Endothelial cell of umbilical vein (primary cell): ENCODE measurements around the gene TEX264. TPM values are rescaled to one million over a fixed set of nuclear protein-coding genes. Genes with fewer than 3 reads are reported as not detected.

ENCODE experiments used
- BruUV-seq: library from RNA; stranded (reverse); fragments of 400-500 nt; replicated peaks from 2 replicates; lab custom pipeline; 2021; lab: Mats Ljungman, UMichigan
- CTCF ChIA-PET: fragments of 300-600, 350-600 bp; sonication (Branson Sonifier 250); formaldehyde crosslinking; loops from one replicate; lab custom pipeline; 2021; ENCODE audit warnings: antibody characterized with exemption, inconsistent platforms; lab: Charles Lee
- POLR2A ChIA-PET: fragments of 300-600, 350-600 bp; sonication (Branson Sonifier 250); formaldehyde crosslinking; loops from one replicate; lab custom pipeline; 2021; ENCODE audit warnings: antibody characterized with exemption, inconsistent platforms; lab: Charles Lee
- DNase-seq: peaks from one replicate; pipeline ENCODE4 v3.0.0-alpha.2; 2011; ENCODE audit warnings: low read depth, low spot score
- FAIRE-seq: peaks from 2 replicates; lab custom pipeline; 2011; peaks lifted over from hg19 to GRCh38; lab: Jason Lieb, UNC
- H2AFZ ChIP-seq: 2 replicates; pipeline ENCODE4 v1.6.0; 2012; ENCODE audit warnings: low read depth, low read length, control low read depth, inconsistent platforms
- H3K27ac ChIP-seq: 2 replicates; pipeline ENCODE4 v1.5.1; 2011; ENCODE audit warnings: low read depth, mild to moderate bottlenecking, control low read depth, low read length, moderate library complexity; ENCODE audit not compliant: insufficient read depth
- H3K27me3 ChIP-seq, 2 experiments: 2 replicates each; pipeline versions ENCODE4 v1.6.0 to v1.6.1; 2011; ENCODE audit warnings: low read length in 2 of 2, mixed read lengths in 1 of 2; ENCODE audit not compliant: control insufficient read depth in 2 of 2, insufficient read depth in 2 of 2
- H3K36me3 ChIP-seq, 2 experiments: 2 replicates in 1 of 2; 3 replicates in 1 of 2; pipeline ENCODE4 v1.5.1; 2011; ENCODE audit warnings: low read length in 2 of 2, mild to moderate bottlenecking in 1 of 2, moderate library complexity in 1 of 2; ENCODE audit not compliant: control insufficient read depth in 2 of 2, insufficient read depth in 2 of 2; ENCODE audit errors: extremely low read depth in 1 of 2
- H3K4me1 ChIP-seq: 3 replicates; pipeline ENCODE4 v1.5.1; 2011; ENCODE audit warnings: mild to moderate bottlenecking, low read length; ENCODE audit not compliant: control insufficient read depth, insufficient read depth; ENCODE audit errors: extremely low read depth
- H3K4me2 ChIP-seq: 2 replicates; pipeline ENCODE4 v1.6.1; 2011; ENCODE audit warnings: low read length, control low read depth, mixed read lengths; ENCODE audit not compliant: insufficient read depth
- H3K4me3 ChIP-seq, 3 experiments: fragments of 200-600 bp in 1 of 3; sonication (generic), shearing (Covaris generic) in 1 of 3; replicated peaks in 1 of 3; 2 replicates each; pipeline ENCODE4 v1.5.1; 2011 to 2016; ENCODE audit warnings: control low read depth in 3 of 3, low read length in 3 of 3, mild to moderate bottlenecking in 2 of 3, inconsistent platforms in 1 of 3, low read depth in 1 of 3, moderate library complexity in 1 of 3; ENCODE audit not compliant: insufficient read depth in 1 of 3
- H3K79me2 ChIP-seq: 2 replicates; pipeline ENCODE4 v1.6.0; 2012; ENCODE audit warnings: low read length, inconsistent platforms; ENCODE audit not compliant: control insufficient read depth, insufficient read depth
- H3K9ac ChIP-seq: replicated peaks from 2 replicates; pipeline ENCODE3; 2011; ENCODE audit warnings: low read length, control low read depth; ENCODE audit not compliant: insufficient read depth; ENCODE audit errors: extremely low read depth
- H3K9me1 ChIP-seq: replicated peaks from 3 replicates; pipeline ENCODE4 v1.6.0; 2011; ENCODE audit warnings: mild to moderate bottlenecking, low read length; ENCODE audit not compliant: control insufficient read depth, insufficient read depth; ENCODE audit errors: extremely low read depth
- H3K9me3 ChIP-seq: replicated peaks from 2 replicates; pipeline ENCODE4 v1.5.1; 2012; ENCODE audit warnings: low read length, inconsistent platforms; ENCODE audit not compliant: control insufficient read depth, insufficient read depth
- H4K20me1 ChIP-seq: replicated peaks from 2 replicates; pipeline ENCODE3; 2011; ENCODE audit warnings: mild to moderate bottlenecking, low read length; ENCODE audit not compliant: control insufficient read depth, insufficient read depth; ENCODE audit errors: extremely low read depth
- GATA2 ChIP-seq: IDR thresholded peaks from 2 replicates; pipeline ENCODE4 v1.7.0; 2011; ENCODE audit warnings: low read depth, mild to moderate bottlenecking, moderate library complexity, mixed read lengths, low read length; ENCODE audit not compliant: insufficient read length, insufficient read depth
- JUN ChIP-seq: IDR thresholded peaks from 2 replicates; pipeline ENCODE4 v1.6.1; 2011; ENCODE audit warnings: borderline replicate concordance, low read depth; ENCODE audit not compliant: insufficient read length, insufficient read depth
- MAX ChIP-seq: IDR thresholded peaks from 2 replicates; pipeline ENCODE4 v1.6.1; 2011; ENCODE audit not compliant: insufficient read depth, insufficient read length
- MYC ChIP-seq: IDR thresholded peaks from one replicate; pipeline ENCODE4 v1.6.1; 2011; ENCODE audit warnings: mild to moderate bottlenecking, low read depth, low read length
- POLR2A ChIP-seq: IDR thresholded peaks from 2 replicates; pipeline ENCODE4 v1.6.1; 2012; ENCODE audit warnings: low read depth, mild to moderate bottlenecking, control low read depth, low read length
- dilution Hi-C: fragments of 300-500 bp; cut with MboI; formaldehyde crosslinking; loops from one replicate; pipeline ENCODE4 v1.15.0; 2019; ENCODE audit warnings: low sequenced_read_pairs; ENCODE audit not compliant: extremely low pct_ligation_motif_present
- intact Hi-C: fragments of 100-400 bp; cut with micrococcal nuclease; formaldehyde crosslinking; loops from one replicate; pipeline ENCODE4 v1.10.0; 2022
- polyA plus RNA-seq, 4 experiments: library from polyadenylated mRNA; depleted of rRNA in 3 of 4; stranded (reverse) in 3 of 4; unstranded in 1 of 4; fragments of >200 nt; gene quantifications; 2 replicates each; pipeline versions ENCODE4 v1.2.1 to v1.2.3, GENCODE V29; 2011 to 2012; ENCODE audit warnings: missing spikeins in 1 of 4
- total RNA-seq: library from RNA; stranded (reverse); gene quantifications from 2 replicates; pipeline ENCODE4 v1.2.3, GENCODE V29; 2021

Gene TEX264
- total and polyA plus RNA-seq, 2 donors (not counting 3 experiments of a cell fraction or from before 2014, with no cell fraction given), result 29.0 to 89.7 TPM

DNA sequence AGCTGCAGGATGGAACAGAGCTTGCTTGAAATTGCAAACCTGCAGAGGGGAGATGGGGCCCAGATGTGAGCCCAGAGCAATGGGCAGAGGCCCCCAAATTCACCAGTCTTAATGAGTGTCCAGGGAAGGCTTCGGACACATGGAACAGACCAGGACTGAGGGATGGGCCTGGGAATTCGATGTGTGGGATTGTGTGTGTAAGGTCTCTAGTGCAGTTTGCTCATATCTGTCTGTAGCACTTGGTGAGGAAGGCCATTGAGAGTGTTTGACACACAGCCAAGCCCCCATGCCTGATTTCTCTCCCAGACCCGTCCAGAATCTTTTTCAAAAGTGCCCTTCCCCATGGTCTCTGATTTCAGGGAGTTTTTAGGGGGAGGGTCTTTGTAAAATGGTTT is 17.2 kb downstream of the TEX264 start:
- Histone ChIP-seq H3K9me1 (no peaks in the 10 kb centered on the region), H4K20me1 (no peaks in the 10 kb centered on the region), H3K36me3 (peaks cover 2 to 13% of the 10 kb centered on the region in 2 experiments), H3K27me3 (no peaks in the 10 kb centered on the region), H3K4me1 (peaks cover 4% of the 10 kb centered on the region), H3K9me3 (no peaks in the 10 kb centered on the region), H3K4me3 (no peak overlapping the region), H3K79me2 (no peaks in the 10 kb centered on the region), H3K27ac (no peak overlapping the region), H3K9ac (no peak overlapping the region), H2AFZ (no peak overlapping the region), H3K4me2 (no peak overlapping the region)
- POLR2A ChIA-PET, result no interaction called here
- CTCF ChIA-PET, result no interaction called here
- TF ChIP-seq JUN, result no peak
- no peak for TF ChIP-seq MYC
- no peak for TF ChIP-seq POLR2A
- no peak for TF ChIP-seq MAX
- dilution Hi-C loops, result no loop called here
- no TSS peak for BruUV-seq
- intact Hi-C loops, result no loop called here
- no peak for FAIRE-seq
- no peak for DNase-seq

GRCh38 chr3:51691021-51691420 is 20.0 kb downstream of the TEX264 start:
- POLR2A ChIA-PET, result no interaction called here
- Histone ChIP-seq H3K9me3 (no peaks in the 10 kb centered on the region), H3K9ac (no peak overlapping the region), H4K20me1 (no peaks in the 10 kb centered on the region), H3K27me3 (no peaks in the 10 kb centered on the region), H3K9me1 (no peaks in the 10 kb centered on the region), H3K4me3 (no peak overlapping the region), H3K36me3 (peaks cover 2 to 13% of the 10 kb centered on the region in 2 experiments), H3K27ac (no peak overlapping the region), H2AFZ (no peak overlapping the region), H3K4me2 (no peak overlapping the region), H3K79me2 (no peaks in the 10 kb centered on the region), H3K4me1 (peaks cover 4% of the 10 kb centered on the region)
- FAIRE-seq, result no peak
- DNase-seq, result no peak
- CTCF ChIA-PET, result interaction anchor here (4.1 kb wide), 1 partner anchor 9 kb away, joined by 24 read pairs; no protein-coding TSS in a partner anchor
- intact Hi-C loops (no loop called here), dilution Hi-C loops (no loop called here)
- no TSS peak for BruUV-seq
- TF ChIP-seq GATA2 (no peak), POLR2A (no peak)
